ENCODE data around the gene SPTBN5. TPM values are rescaled to one million over a fixed set of nuclear protein-coding genes. Genes with fewer than 3 reads are reported as not detected.

SPTBN5 gene
- total RNA-seq, 2 experiments from 2014 or later = 0.54 to 0.91 TPM

- no peak overlapping the region for H3K4me3 Mint-ChIP-seq
- DNase-seq = no peak
- H3K4me1 Mint-ChIP-seq = peaks cover 8% of the 10 kb centered on the region
- no peaks in the 10 kb centered on the region for H3K36me3 Mint-ChIP-seq
- ATAC-seq = no peak
- no peaks in the 10 kb centered on the region for H3K9me3 Mint-ChIP-seq (ENCODE audit: low read depth)
- no peaks in the 10 kb centered on the region for H3K27me3 Mint-ChIP-seq
- CTCF ChIA-PET = interaction anchor here (1.5 kb wide), 1 partner anchor 393 kb away, joined by 3 read pairs; no protein-coding TSS in a partner anchor
- H3K27ac Mint-ChIP-seq = no peak overlapping the region
Observed at GRCh38 chr15:41858756-41859155, 35.1 kb downstream of the SPTBN5 start.

DNA sequence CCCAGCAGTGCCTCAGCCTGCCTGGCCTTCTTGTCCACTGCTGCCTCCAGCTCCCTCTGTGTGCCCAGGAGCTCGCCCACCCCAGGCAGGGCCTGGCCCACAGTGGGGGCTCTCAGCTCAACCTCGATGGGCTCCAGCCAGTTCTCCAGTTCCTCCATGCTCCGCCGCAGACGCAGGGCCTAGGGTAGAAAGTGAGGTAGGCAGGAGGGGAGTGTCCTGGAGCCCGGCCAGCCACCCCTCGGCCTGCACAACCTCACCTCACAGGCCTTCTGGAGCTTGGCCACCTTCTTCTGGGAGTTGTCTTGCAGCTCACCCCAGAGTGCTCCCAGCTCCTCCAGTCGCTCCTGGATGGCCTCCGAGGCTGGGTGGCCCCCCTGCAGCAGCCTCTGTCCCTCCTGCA, 36.5 kb downstream of the SPTBN5 start:
- H3K9me3 Mint-ChIP-seq (ENCODE audit: low read depth) = no peaks in the 10 kb centered on the region
- H3K4me1 Mint-ChIP-seq = peaks cover 3% of the 10 kb centered on the region
- ATAC-seq = no peak
- no peak overlapping the region for H3K4me3 Mint-ChIP-seq
- CTCF ChIA-PET = no interaction called here
- no peak overlapping the region for H3K27ac Mint-ChIP-seq
- H3K27me3 Mint-ChIP-seq = no peaks in the 10 kb centered on the region
- no peak for DNase-seq
- no peaks in the 10 kb centered on the region for H3K36me3 Mint-ChIP-seq

GRCh38 chr15:41856716-41857115, 37.1 kb downstream of the SPTBN5 start:
- Mint-ChIP-seq H3K36me3 (no peaks in the 10 kb centered on the region), H3K4me3 (no peak overlapping the region), H3K9me3 (ENCODE audit: low read depth) (no peaks in the 10 kb centered on the region), H3K4me1 (peaks cover 3% of the 10 kb centered on the region), H3K27me3 (no peaks in the 10 kb centered on the region), H3K27ac (no peak overlapping the region)
- DNase-seq (no peak), ATAC-seq (no peak)
- CTCF ChIA-PET = no interaction called here

GRCh38 chr15:41856262-41856661, 37.6 kb downstream of the SPTBN5 start:
- Mint-ChIP-seq H3K27me3 (no peaks in the 10 kb centered on the region), H3K36me3 (no peaks in the 10 kb centered on the region), H3K9me3 (ENCODE audit: low read depth) (no peaks in the 10 kb centered on the region), H3K4me1 (peaks cover 3% of the 10 kb centered on the region), H3K27ac (no peak overlapping the region), H3K4me3 (no peak overlapping the region)
- CTCF ChIA-PET = no interaction called here
- DNase-seq (no peak), ATAC-seq (no peak)

DNA sequence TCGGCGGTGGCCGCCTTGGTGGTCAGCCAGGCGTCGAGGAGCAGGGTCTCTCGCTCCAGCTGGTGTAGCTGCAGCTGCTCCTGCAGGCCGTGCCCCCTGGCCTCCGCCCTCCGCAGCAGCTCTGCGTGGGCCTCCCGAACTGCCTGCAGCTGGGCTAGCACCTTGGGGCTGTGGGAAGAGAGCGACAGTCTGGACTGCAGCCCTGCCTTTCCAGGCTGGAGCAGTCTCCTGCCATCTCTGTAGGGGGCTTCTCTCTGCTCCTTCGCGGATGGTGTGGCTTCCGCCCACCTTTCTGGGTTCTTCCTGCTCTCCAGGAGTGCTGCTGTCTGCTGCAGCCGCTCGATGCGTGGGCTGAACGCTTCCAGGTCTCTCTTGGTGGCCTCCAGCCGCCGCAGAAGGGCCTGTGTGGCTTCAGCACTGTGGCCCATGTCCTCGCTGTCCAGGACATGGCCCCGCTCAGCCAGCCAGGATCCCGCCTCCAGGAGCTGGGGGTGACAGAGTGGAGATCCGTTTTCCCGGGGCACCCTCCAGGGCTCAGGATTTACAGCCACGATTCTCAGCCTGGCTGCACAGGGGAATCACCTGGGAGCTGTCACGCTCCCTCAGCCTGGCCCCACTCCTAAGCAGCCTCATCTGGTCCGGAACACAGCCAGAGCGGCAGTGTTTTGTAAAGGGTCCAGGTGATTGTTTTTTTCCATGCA, 38.4 kb downstream of the SPTBN5 start:
- Mint-ChIP-seq H3K4me3 (no peak overlapping the region), H3K4me1 (peaks cover 3% of the 10 kb centered on the region), H3K36me3 (no peaks in the 10 kb centered on the region), H3K27me3 (no peaks in the 10 kb centered on the region), H3K9me3 (ENCODE audit: low read depth) (no peaks in the 10 kb centered on the region), H3K27ac (no peak overlapping the region)
- ATAC-seq = no peak
- CTCF ChIA-PET = no interaction called here
- no peak for DNase-seq

- Mint-ChIP-seq H3K27ac (no peak overlapping the region), H3K27me3 (no peaks in the 10 kb centered on the region), H3K4me3 (no peak overlapping the region), H3K36me3 (no peaks in the 10 kb centered on the region), H3K4me1 (no peaks in the 10 kb centered on the region), H3K9me3 (ENCODE audit: low read depth) (no peaks in the 10 kb centered on the region)
- DNase-seq (no peak), ATAC-seq (no peak)
- CTCF ChIA-PET = no interaction called here
Observed at GRCh38 chr15:41854443-41854842, 39.4 kb downstream of the SPTBN5 start.

DNA sequence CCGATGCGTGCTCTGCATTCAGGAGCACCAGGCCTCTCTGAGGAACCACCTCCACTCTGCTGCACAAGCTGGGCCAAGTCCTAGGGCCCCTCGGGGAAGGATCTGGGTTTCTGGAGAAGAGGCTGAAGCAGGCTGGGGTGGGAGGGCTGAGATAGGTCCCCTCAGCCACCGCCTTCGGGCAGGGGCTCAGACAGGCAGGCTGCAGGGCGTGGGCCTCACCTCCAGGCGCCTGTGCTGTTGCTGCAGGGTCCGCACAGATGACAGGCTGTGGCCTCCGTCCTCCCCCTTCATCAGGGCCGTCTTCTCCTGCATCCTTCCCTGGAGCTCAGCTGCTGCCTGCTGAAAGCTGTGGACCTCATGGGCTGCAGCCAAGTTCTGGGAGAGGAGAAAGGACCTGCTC, 40.0 kb downstream of the SPTBN5 start:
- H3K9me3 Mint-ChIP-seq (ENCODE audit: low read depth) = no peaks in the 10 kb centered on the region

DNA sequence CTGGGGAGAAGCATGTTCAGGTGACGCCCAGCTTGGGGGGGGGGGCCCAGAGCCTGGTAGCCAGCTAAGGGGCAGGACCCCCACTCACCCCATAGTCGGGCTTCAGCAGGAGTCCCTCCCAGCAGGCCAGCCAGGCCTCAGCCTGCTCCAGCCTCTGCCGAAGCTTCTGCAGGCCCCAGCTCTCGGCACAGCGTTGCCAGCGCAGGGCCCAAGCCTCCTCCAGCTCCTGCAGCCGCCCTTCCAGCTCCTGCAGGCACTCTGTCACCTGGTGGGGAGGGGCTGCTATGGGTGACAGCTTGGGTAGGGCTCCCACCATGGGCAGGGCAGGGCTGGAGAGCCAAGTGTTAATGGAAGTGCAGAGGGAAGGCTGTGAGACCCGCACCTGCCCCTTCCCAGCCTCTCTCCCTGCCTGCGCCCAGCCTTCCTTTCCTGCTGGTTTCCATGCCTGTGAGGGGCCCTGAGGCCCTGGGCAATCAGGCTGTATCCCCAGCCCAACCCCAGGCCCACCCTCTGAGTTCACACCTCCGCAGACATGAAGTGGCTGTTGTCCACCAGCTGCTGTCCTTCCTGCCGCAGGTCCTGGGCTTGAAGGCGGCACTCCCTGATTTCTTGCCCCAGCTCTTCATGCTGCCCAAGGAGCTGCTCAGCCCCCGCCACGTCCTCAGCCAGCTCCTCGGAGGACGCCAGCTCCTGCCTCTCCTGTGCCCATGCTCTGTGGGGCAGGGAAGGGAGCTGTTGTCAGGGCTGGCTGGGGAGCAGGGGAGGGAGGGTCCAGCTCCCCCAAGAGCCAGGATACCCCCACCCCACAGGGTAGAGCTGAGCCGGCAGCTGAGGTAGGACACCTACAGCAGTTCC, 40.9 kb downstream of the SPTBN5 start:
- ATAC-seq (no peak), DNase-seq (no peak)
- Mint-ChIP-seq H3K27me3 (no peaks in the 10 kb centered on the region), H3K36me3 (peaks cover 1% of the 10 kb centered on the region), H3K4me3 (no peak overlapping the region), H3K9me3 (ENCODE audit: low read depth) (no peaks in the 10 kb centered on the region), H3K4me1 (peaks cover 3% of the 10 kb centered on the region), H3K27ac (no peak overlapping the region)
- CTCF ChIA-PET = interaction anchor here (1.5 kb wide), 2 partner anchors 52 to 80 kb away, joined by 3 to 4 read pairs; no protein-coding TSS in a partner anchor

More for the DNA sequence above, 40.0 kb downstream of the SPTBN5 start:
- ATAC-seq (no peak), DNase-seq (no peak)
- H3K4me3 Mint-ChIP-seq = no peak overlapping the region
- H3K27me3 Mint-ChIP-seq = no peaks in the 10 kb centered on the region
- H3K4me1 Mint-ChIP-seq = no peaks in the 10 kb centered on the region
- no peak overlapping the region for H3K27ac Mint-ChIP-seq
- H3K36me3 Mint-ChIP-seq = no peaks in the 10 kb centered on the region
- CTCF ChIA-PET = interaction anchor here (1.5 kb wide), 1 partner anchor 81 kb away, joined by 3 read pairs; no protein-coding TSS in a partner anchor

DNA sequence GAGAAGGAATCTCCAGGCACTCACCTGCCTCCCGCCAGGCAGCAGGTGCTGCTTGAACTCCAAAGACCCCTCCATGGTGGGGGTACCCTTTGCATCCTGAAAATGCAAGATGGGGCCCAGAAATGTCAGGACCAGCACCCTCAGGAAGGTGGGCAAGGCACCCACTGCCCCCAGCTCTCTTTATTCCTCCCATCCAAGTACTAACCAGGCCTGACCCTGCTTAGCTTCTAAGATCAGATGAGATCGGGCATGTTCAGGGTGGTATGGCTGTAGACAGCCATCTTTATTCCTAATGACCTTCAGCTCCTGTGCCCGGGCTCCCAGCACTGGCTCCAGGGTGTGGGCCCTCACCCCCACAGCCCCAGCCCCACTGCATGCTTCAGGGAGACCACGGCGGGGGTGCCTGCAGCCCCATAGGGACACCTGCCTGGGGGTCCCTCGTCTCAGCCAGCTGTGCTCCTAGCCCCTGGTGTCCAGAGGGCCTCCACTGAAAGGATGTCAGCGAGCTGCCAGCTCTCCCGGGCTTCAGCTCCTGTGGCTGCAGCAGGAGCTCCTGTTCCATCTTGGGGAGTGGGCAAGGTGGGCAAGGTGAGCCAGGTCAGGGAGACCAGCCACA, 42.0 kb downstream of the SPTBN5 start:
- CTCF ChIA-PET = interaction anchor here (1.5 kb wide), 1 partner anchor 53 kb away, joined by 4 read pairs; no protein-coding TSS in a partner anchor
- H3K4me1 Mint-ChIP-seq = peaks cover 3% of the 10 kb centered on the region
- no peak overlapping the region for H3K27ac Mint-ChIP-seq
- no peaks in the 10 kb centered on the region for H3K9me3 Mint-ChIP-seq (ENCODE audit: low read depth)
- no peak for ATAC-seq
- no peak overlapping the region for H3K4me3 Mint-ChIP-seq
- DNase-seq = no peak
- H3K27me3 Mint-ChIP-seq = no peaks in the 10 kb centered on the region
- peaks cover 1% of the 10 kb centered on the region for H3K36me3 Mint-ChIP-seq

GRCh38 chr15:41851167-41851523, 42.7 kb downstream of the SPTBN5 start:
- Mint-ChIP-seq H3K9me3 (ENCODE audit: low read depth) (no peaks in the 10 kb centered on the region), H3K27ac (no peak overlapping the region), H3K4me1 (peaks cover 3% of the 10 kb centered on the region), H3K27me3 (no peaks in the 10 kb centered on the region), H3K4me3 (no peak overlapping the region), H3K36me3 (peaks cover 1% of the 10 kb centered on the region)
- CTCF ChIA-PET = interaction anchor here (1.5 kb wide), 1 partner anchor 54 kb away, joined by 4 read pairs; no protein-coding TSS in a partner anchor
- DNase-seq (no peak), ATAC-seq (no peak)

- CTCF ChIA-PET = no interaction called here
- ATAC-seq (no peak), DNase-seq (no peak)
- H3K27me3 Mint-ChIP-seq = no peaks in the 10 kb centered on the region
- H3K4me1 Mint-ChIP-seq = peaks cover 3% of the 10 kb centered on the region
- peaks cover 1% of the 10 kb centered on the region for H3K36me3 Mint-ChIP-seq
- H3K4me3 Mint-ChIP-seq = no peak overlapping the region
- H3K9me3 Mint-ChIP-seq (ENCODE audit: low read depth) = no peaks in the 10 kb centered on the region
- H3K27ac Mint-ChIP-seq = no peak overlapping the region
Observed at GRCh38 chr15:41850482-41851166, 43.2 kb downstream of the SPTBN5 start.

- no peak overlapping the region for H3K27ac Mint-ChIP-seq
- H3K4me1 Mint-ChIP-seq = peaks cover 3% of the 10 kb centered on the region
- ATAC-seq (no peak), DNase-seq (no peak)
- CTCF ChIA-PET = no interaction called here
- peaks cover 1% of the 10 kb centered on the region for H3K36me3 Mint-ChIP-seq
- H3K9me3 Mint-ChIP-seq (ENCODE audit: low read depth) = no peaks in the 10 kb centered on the region
- H3K27me3 Mint-ChIP-seq = no peaks in the 10 kb centered on the region
- no peak overlapping the region for H3K4me3 Mint-ChIP-seq
Observed at GRCh38 chr15:41849861-41850260, 44.0 kb downstream of the SPTBN5 start.

DNA sequence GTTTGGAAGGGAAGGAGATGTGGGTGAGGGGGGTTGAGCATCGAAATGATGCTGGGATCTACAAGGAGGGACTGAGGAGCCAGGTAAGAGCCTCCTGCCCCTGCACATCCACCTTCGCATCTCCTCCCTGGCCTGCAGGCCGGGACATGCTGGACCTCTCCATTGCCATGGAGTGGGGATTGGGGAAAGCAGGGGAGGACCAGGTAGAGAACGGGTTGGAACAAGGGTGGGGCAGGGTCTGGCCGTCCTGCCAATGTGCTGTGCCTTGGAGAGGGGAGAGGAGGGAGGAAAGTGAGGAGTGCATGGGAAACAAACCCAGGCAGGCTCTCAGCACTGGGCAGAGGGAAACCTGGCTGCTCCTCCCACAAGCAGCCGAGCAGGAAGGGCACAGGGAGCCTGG, 44.6 kb downstream of the SPTBN5 start:
- Mint-ChIP-seq H3K9me3 (ENCODE audit: low read depth) (no peaks in the 10 kb centered on the region), H3K36me3 (peaks cover 1% of the 10 kb centered on the region), H3K27ac (no peak overlapping the region), H3K27me3 (no peaks in the 10 kb centered on the region), H3K4me1 (peaks cover 3% of the 10 kb centered on the region), H3K4me3 (no peak overlapping the region)
- CTCF ChIA-PET = no interaction called here
- DNase-seq = no peak
- ATAC-seq = no peak
